Activated naive CD4-positive, alpha-beta T cell (primary cell): ENCODE data around the gene FGF12.

ENCODE experiments used
- DNase-seq, 4 experiments: peaks; one replicate each; lab custom pipeline; 2025; lab: John Stamatoyannopoulos, UW

FGF12 gene

GRCh38 chr3:192260116-192261010, 467.0 kb downstream of the FGF12 start:
- no peak for DNase-seq

GRCh38 chr3:192259661-192260060, 467.7 kb downstream of the FGF12 start:
- no peak for DNase-seq

DNA sequence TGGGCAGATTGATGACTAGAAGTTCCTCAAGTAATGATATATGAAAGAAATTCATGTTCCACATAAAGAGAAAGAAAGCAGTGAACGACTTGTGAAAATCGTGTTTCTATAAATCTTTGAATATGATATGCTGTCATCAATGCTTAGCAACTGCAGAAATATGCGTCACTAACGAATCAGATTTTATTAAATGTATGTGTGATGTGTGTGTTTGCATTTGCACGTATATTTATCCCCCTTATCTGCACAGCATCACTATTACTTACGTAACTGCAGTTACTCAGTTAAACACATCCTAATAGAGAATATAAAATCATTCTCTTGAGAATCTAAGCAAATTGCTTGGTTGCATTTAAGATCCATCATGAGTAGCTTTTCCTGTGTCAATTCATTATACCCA, 468.6 kb downstream of the FGF12 start:
- no peak for DNase-seq

DNA sequence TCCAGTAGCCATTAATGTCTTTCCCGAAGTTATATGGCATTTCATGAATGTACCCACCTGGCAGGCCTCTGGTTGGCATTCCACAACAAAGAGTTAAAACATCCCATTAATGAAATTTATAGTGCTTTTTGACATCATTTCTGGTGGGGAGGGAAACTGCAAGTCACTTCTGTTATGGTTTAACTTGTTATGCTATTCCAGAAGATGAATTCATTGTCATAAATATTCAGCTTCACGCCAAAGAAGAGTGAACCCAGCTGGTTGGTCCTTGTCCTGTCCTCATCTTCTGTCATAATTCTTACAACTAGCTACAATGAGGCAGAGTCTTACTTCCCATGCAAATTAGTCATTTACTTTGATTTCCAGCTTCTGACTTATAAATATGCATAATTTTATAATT, 471.5 kb downstream of the FGF12 start:
- DNase-seq = no peak

GRCh38 chr3:192253138-192253887, 474.0 kb downstream of the FGF12 start:
- DNase-seq = no peak

DNA sequence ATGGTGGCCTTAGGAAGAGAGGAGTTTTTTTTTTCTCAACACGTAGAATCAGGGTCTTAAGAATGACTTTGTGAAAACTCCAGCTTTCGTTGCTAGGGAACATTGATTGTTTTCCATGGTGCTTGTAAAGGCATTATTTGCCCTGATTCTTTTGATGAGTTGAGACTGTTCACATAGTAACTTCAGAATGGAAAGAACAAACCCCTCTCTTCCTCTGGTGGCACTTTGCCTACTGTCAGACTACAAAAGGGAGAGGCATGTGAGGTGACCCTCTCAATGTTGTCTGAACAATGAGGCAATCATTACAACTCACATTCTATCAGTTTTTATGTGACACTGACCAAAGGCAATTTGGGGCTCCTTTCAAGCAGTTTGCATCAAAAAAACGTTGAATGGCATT, 477.8 kb downstream of the FGF12 start:
- DNase-seq = no peak

DNA sequence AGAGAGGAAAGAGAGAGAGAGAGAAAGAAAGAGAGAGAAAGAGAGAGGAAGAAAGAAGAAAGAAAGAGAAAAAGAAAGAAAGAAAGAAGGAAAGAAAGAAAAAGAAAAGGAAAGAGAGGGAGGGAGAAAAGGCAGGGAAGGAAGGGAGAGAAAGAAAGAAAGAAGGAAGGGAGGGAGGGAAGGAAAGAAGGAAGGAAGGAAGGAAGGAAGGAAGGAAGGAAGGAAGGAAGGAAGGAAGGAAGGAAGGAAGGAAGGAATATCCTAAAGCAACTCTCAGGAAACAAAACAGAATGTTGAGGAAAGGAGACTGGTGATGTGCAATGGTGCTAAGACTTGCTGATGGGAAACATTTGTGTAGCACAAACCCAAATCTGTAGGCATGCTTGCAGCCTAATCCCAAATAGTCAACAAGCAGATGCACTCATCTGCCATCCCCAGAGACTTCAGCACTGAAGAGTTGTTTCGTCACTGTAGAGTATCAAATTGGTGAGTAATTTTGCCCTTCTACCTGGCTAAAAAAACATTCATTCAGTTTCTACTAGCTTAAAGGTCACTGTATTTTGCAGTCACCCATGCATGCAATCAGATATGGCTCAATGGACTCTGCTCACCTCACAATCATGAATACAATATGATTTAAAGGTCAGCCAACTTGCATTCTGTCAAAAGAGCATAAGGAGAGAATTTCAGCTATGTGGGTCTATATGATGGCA, 480.3 kb downstream of the FGF12 start:
- DNase-seq = no peak

GRCh38 chr3:192244591-192244990, 482.8 kb downstream of the FGF12 start:
- DNase-seq = no peak

DNA sequence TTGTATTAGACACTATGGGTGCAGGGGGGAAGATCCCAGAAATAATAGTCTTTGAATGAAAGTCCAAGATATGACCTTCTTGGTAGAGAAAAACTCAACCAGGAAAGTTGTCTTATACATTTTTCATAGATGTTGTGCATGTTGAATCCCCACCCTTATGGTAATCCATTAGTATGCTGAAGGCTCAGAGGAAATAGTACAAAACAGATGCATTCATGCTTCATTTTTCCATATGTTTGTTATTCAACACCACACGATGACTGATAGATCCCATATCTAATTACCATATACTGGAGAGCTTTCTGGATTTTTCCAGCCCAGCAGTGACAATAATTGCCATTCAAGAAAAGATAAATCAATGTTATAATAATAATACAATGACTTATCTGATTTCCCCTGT, 487.4 kb downstream of the FGF12 start:
- DNase-seq = no peak

GRCh38 chr3:192237992-192238608, 489.2 kb downstream of the FGF12 start:
- no peak for DNase-seq

DNA sequence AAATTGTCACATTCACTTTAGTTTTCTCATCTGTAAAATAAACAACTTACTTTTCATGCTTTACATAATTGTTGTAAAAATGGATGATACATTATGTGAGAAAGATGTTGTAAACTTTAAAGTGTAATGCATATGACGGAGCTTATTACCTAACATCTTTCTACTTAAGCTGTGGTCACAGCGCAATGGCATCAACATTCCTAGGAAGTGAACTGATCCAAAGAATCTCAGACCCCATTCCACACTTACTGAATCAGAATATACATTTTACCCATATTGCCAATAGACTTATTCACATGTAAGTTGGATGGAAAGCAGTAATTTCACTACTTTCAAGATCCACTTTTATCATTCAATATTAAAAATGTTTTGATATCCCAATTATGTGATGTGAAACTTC, 497.5 kb downstream of the FGF12 start:
- no peak for DNase-seq

- no peak for DNase-seq
Measured at GRCh38 chr3:192224634-192225155, 502.6 kb downstream of the FGF12 start.

DNA sequence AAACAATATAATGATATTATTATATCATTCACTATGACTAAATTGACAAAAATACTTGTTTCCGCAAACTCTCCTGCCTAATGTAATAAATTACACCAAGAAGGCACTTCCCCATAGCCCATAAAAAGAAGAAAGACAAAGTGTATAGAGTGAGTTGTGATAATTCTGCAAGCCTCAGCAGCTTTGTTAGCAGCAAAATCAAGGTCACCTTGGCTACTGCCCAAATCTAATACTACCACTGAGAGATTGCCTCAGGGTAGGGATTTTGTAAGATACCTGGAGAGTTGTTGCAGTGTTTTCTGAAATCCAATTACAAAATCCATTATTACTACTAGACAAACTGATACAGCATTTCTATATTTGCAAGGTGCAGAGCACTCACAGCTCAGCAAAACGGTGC, 503.5 kb downstream of the FGF12 start:
- DNase-seq = no peak

GRCh38 chr3:192220915-192221314, 506.4 kb downstream of the FGF12 start:
- no peak for DNase-seq

GRCh38 chr3:192219926-192220325, 507.4 kb downstream of the FGF12 start:
- DNase-seq = no peak

DNA sequence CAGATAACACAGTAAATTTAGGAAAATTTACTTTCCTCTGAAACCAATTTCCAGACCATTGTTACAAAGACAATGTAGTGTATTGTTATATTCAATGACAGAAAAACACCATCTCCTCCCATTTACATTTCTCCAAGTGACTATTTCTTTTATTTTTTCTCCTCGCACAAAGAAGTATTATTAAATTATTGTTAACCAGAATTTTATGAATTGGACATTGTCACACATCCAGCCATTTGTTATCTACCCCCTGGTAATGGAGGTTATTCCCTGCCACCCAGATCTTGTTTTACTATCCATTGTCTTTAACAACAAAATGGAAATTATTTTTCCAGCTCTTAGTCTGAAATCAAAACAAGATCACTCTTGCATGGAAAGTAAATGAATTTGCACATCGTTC, 511.3 kb downstream of the FGF12 start:
- no peak for DNase-seq

GRCh38 chr3:192212979-192213378, 514.4 kb downstream of the FGF12 start:
- DNase-seq = no peak

DNA sequence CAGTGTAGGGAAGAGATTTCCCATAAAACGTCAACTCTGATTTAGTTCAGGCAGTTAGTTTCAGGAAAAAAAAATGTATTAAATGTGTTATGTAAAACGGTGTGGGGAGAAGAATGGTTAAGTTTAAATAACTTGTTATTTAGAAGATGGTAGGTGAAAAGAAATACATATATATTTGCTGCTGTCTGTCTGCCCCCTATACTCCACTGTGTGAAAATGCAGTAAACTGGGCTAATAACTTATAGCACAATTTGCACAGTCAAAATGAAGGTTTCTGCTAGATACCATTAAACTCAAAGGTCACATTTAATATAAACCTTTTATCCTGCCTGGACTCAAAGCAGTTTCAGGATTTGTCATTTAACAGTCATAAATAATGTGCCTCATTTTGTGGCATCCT, 515.0 kb downstream of the FGF12 start:
- DNase-seq = no peak

GRCh38 chr3:192207651-192208050, 519.7 kb downstream of the FGF12 start:
- no peak for DNase-seq

DNA sequence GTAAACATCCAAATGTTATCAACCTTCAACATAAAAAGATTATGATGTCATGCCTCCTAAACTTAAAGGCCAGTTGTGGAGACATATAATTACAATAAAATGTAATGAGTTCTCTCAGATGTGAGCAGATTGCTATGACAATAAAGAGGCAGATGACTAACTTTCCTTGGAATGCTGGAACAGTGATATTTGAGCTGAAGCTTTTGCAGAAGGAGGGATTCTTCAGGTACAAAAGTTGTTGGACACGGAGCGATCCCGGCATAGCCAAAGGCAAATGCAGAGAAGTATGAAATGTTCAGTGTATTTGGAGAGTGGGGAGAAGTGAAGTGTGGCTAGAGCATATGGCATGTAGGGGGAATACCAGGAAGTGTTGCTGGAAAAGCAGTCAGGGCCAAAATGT, 520.1 kb downstream of the FGF12 start:
- DNase-seq = no peak

- DNase-seq = no peak
Measured at GRCh38 chr3:192194085-192194484, 533.3 kb downstream of the FGF12 start.
